Epithelial cell of prostate (primary cell): ENCODE measurements around the gene VPS9D1.

Experiments used
- DNase-seq: peaks from one replicate; pipeline ENCODE4 v3.0.0-alpha.2; 2011; ENCODE audit warnings: low read depth, low spot score
- H3K27ac ChIP-seq: fragments of 450-650 bp; 2 replicates; pipeline ENCODE4 v1.5.1; 2017; ENCODE audit warnings: mild to moderate bottlenecking

VPS9D1 gene

GRCh38 chr16:89733322-89733721, 12.6 kb upstream of the VPS9D1 start:
- H3K27ac ChIP-seq = no peak overlapping the region

GRCh38 chr16:89732918-89733242, 12.2 kb upstream of the VPS9D1 start:
- DNase-seq = no peak
- H3K27ac ChIP-seq = no peak overlapping the region

More at GRCh38 chr16:89733322-89733721, 12.6 kb upstream of the VPS9D1 start:
- DNase-seq = no peak

GRCh38 chr16:89732142-89732917, 11.6 kb upstream of the VPS9D1 start:
- no peak overlapping the region for H3K27ac ChIP-seq

GRCh38 chr16:89730610-89731234, 10.0 kb upstream of the VPS9D1 start:
- no peak overlapping the region for H3K27ac ChIP-seq

More at GRCh38 chr16:89732142-89732917, 11.6 kb upstream of the VPS9D1 start:
- no peak for DNase-seq

GRCh38 chr16:89729863-89730593, 9.3 kb upstream of the VPS9D1 start:
- H3K27ac ChIP-seq = no peak overlapping the region

More at GRCh38 chr16:89730610-89731234, 10.0 kb upstream of the VPS9D1 start:
- no peak for DNase-seq

GRCh38 chr16:89729293-89729692, 8.6 kb upstream of the VPS9D1 start:
- no peak for DNase-seq
- no peak overlapping the region for H3K27ac ChIP-seq

More at GRCh38 chr16:89729863-89730593, 9.3 kb upstream of the VPS9D1 start:
- no peak for DNase-seq

- H3K27ac ChIP-seq = no peak overlapping the region
- DNase-seq = no peak
Measured at GRCh38 chr16:89727406-89728120, 6.9 kb upstream of the VPS9D1 start.

- peak overlapping the region; percentile 91 for H3K27ac ChIP-seq
- no peak for DNase-seq
Measured at GRCh38 chr16:89723279-89724250, 2.9 kb upstream of the VPS9D1 start.

GRCh38 chr16:89722392-89723278, 1.9 kb upstream of the VPS9D1 start:
- DNase-seq = peak; percentile 62
- peak overlapping the region; percentile 91 for H3K27ac ChIP-seq

GRCh38 chr16:89721546-89722391, 1.1 kb upstream of the VPS9D1 start:
- no peak for DNase-seq
- peak overlapping the region; percentile 91 for H3K27ac ChIP-seq

GRCh38 chr16:89720551-89720812, 216 bp downstream of the VPS9D1 start:
- no peak for DNase-seq
- H3K27ac ChIP-seq = peak overlapping the region; percentile 91

GRCh38 chr16:89717688-89718505, 2.8 kb downstream of the VPS9D1 start:
- DNase-seq = no peak
- peak overlapping the region; percentile 91 for H3K27ac ChIP-seq

GRCh38 chr16:89716916-89717687, 3.6 kb downstream of the VPS9D1 start:
- no peak overlapping the region for H3K27ac ChIP-seq
- DNase-seq = no peak

- no peak for DNase-seq
- no peak overlapping the region for H3K27ac ChIP-seq
Measured at GRCh38 chr16:89716493-89716892, 4.2 kb downstream of the VPS9D1 start.

GRCh38 chr16:89712274-89712781, 8.4 kb downstream of the VPS9D1 start:
- no peak for DNase-seq
- H3K27ac ChIP-seq = no peak overlapping the region
